Fibroblast of skin of back (primary cell): ENCODE data around the gene PLEKHM1.
"Not testable (repeated sequence)": the region's sequence is repeated elsewhere in the genome, so short reads cannot be mapped to it uniquely, and the experiment has no call there.

ENCODE experiments used
- DNase-seq: peaks from one replicate; pipeline ENCODE4 v3.0.0-alpha.2; 2013

The PLEKHM1 gene

DNA sequence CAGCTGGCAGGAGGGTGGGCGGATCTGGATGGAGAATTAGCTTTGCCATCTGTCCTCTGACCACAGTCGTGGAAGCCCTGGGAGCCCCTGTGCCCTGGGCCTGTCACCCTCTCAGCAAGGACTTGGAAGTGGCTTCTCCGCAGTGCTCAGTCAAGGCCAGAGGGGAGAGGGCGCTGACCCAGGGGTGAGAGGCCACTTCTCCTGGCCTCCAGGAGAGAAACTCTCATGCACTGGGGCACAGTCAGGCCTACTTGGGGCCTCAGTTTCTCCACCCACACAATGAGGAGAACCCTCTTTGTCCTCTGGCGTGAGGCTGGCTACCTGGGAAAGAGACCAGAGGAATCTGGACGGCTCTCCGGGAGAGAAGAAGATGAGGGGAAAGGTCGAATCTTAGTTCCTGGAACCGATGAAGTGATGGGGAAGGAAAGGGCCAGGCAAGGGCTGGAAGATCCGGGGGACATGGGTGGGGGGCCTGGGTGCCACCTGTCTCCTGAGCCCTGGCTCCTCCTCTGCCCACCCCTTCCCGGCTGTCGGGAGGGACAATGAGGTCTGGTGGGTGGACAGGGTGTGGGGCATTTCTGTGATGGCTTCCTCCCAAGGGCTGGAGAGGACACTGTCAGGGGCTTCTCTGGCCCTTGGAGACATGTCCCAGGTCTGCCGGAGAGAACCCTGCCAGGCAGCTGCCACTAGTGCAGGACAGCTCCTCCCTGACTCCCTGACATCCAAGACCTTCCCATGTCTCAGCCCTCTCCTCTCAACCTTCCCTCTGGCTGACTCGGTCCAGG is 48.8 kb downstream of the PLEKHM1 start:
- no peak for DNase-seq

DNA sequence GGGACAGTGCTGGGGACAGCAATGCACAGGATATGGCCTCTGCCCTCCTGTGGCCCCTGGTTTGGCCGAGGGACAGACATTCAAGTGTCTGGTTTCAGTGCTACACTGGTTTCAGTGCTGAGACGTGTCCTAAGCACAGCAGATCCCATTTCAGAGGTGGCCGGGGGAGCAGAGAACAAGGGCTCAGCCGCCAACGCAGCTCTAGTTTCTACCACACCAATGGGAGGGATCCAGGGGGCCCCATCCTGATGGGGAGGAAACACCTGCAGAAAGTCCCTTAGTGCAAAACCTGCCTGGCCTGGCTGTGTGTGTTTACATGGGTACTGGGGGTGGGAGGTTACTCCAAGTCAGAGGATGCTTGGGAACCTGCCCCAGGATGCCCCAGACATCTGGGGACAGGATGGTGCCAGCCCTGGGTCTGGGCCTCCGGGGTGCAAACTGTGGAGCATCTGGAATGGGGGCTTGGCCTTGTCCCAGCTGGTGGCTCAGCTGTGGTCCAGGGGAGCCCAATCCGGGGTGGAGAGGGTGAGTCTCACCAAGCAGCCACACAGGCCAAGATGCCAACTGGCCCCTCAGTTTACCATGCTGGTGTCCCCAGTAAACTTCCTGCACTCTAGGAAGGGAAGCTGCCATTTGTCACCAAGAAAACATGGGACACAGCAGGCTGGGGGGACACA is 49.5 kb downstream of the PLEKHM1 start:
- DNase-seq, result not testable (repeated sequence)

DNA sequence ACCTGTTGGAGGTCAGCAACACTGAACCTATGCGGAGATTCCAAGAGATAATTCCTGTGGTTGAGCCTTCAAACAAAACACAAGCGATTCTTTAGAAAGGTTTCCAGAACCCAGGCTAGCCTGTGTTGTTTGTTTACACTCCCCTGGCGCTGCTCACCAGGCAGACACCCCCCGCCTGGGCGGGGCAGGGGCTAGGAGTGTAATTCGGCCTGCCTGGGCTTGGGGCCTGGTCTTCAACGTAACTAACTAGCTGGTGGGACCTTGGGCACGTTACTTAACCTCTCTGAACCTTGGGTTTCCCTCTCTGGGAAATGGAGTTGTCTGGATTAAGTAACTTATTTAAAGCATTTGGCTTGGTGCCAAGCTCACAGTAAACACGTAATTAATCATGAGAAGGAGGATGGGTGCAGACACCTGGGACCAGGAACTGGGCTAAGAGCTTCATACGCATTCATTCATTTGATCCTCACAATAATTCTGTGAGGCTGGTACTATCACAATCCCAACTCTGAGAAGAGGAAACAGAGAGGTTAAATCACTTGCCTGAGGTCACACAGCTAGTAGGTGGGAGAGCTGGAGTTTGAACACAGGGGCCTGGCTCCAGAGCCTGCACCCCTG is 50.3 kb downstream of the PLEKHM1 start:
- no peak for DNase-seq

DNA sequence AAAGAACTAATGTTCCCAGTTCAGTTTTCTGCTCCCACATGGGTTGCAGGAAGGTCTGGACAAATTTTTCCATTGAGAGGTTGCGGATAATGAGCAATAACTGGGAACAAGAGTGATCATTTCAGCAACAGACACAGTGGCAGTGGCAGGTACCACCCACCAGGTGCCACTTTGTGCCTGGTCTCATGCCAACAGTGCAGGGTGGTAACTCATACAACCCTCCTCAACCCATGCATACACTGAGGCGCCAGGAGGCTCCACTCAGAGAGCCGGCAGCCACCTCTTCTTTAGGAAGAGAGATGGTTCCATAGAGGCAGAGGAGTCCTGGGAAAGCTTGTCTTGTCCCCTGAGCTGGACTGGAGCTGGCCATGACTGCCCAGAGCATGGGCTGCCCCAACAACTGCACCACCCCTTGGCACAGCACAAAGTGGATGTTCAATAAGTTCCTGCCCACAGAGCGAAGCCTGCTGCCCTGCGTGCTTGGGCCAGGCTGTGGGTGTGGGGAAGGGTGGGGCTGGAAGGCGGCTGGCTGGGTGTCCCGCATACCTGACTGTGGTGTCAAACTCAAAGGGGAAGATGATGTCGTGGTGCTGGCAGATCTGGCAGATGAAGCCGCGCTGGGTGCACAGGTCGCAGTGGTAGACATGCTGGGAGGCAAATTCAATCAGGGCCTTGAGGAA is 51.5 kb downstream of the PLEKHM1 start:
- DNase-seq, result no peak

DNA sequence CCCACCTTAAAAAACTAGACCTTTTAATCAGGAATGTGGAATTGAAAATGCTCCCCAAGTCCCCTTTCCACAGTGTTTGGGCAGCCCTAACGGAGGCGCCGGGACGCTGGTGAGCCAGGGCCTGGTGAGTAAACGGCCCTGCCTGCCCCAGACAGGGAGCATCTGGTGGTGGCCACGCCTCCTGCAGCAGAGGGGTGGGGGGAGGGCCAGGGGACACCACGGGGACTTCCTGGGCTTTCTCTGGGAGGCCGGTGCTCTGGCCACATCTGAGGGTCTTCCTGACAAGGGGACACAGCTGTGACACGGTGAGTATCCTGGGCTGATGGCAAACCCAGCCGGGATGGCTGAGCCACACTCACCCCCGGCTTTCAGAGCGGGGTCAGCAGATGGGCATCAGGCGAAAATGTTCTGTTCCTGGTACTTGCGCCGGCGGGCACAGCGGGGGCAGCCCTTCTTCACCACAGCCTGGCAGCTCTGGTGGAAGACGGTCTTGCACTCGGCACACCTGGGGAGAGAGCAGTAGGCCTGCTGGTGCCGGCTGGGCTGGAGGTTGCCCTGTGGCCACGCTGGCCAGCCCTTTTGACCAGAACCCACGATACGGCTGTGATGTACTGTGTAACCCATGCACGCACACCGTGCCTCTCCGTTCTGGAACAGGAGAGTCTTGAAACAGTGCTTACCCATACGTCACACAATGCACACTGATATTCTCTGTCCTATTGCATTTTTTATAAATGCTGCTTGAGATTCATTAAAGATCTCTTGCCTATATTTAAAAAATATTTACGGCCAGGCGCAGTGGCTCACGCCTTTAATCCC is 52.8 kb downstream of the PLEKHM1 start:
- DNase-seq, result no peak

DNA sequence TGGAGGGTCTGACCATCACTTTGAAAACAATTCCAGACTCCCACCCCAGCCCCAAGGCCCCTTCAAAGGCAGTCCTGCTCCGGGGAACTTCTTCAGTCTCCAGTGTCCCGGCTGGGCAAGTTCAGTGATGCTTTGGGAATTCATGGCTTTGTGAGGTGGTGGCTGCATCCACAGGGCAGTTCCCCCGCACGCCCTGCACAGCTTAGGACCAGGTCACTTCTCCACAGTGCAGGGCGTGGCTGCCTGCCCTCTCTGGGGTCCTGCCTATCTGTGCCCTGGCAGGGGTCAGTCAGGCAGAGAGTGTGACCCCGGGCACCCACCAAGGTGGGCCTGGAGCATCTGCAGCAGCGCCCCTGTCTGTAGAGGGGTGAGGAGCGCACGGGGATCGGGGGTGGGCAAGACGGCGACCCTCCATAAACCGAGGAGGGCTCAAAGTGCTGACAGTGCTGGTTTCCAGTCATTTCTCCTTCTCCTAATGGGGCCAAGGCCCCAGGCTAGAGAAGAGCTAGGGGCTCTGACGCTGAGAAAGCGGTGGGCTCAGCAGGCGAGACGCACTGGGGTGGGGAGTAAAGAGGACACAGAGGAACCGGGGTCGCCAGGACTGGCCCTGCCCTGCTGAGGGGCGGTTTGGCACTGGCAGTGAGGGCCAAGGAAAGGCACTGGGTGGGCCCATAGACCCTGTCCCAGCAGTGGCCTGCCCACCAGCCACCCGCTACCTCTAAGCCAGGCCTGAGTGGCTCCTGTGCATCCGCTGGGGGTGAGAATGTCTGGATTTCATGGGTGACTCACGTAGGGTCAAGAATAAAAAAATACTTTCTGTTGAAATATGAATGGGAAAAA is 53.7 kb downstream of the PLEKHM1 start:
- no peak for DNase-seq

DNA sequence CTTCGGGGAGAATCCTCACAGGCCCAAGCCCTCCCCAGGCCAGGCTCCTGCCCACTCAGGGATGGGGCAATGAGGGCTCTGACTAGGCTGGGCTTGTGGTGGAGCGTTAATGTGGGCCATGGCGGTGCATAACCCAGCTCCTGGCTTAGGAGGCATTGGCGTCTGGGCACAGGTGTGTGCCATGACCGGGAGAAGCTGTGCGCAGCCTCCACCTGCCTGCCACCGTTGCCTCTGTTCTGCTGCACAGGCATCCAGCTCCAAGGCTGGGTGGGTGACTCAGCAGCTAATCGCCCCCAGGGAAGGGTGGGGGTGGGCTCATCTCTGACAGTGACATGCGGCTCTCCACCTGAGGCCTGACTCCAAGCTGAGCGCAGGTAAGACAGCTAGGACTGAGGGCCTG is 54.4 kb downstream of the PLEKHM1 start:
- DNase-seq, result no peak

DNA sequence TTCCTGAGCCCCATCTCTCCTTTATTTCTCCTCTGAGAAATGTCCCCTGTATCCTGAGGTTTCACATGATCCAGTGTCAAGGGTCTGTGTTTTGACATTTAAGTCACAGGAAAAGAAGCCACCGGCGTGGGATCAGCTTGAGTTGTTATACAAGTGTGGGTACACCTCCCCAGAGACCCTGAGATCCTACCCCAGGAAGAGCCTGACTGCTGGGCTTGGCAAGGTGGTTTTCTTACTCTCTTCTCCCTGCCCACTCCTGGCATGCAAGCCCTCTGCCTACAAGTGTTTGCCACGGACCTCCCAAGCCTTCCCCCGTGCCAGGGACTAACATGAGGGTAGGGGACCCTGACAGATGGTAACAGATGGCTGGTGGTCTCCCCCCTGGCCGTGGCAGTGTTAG is 55.0 kb downstream of the PLEKHM1 start:
- no peak for DNase-seq

DNA sequence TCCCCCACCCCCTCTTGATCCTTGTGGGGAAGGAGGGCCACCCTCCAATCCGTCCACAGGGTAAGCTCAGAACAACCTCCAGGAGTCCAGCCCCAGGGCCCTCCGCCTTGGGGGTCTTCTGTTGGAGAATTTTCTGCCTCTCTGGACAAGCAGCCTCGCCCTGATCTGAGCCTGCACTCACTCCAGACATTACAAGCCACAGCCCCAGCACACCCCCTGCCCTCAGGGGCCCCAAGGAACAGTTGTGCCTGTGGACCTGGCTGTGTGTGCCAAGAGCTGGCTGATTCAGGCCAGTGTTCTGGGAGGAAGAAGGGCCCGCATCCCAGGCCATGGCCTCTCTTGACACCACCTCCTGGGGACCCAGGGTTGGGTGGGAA is 57.4 kb downstream of the PLEKHM1 start:
- DNase-seq, result no peak

DNA sequence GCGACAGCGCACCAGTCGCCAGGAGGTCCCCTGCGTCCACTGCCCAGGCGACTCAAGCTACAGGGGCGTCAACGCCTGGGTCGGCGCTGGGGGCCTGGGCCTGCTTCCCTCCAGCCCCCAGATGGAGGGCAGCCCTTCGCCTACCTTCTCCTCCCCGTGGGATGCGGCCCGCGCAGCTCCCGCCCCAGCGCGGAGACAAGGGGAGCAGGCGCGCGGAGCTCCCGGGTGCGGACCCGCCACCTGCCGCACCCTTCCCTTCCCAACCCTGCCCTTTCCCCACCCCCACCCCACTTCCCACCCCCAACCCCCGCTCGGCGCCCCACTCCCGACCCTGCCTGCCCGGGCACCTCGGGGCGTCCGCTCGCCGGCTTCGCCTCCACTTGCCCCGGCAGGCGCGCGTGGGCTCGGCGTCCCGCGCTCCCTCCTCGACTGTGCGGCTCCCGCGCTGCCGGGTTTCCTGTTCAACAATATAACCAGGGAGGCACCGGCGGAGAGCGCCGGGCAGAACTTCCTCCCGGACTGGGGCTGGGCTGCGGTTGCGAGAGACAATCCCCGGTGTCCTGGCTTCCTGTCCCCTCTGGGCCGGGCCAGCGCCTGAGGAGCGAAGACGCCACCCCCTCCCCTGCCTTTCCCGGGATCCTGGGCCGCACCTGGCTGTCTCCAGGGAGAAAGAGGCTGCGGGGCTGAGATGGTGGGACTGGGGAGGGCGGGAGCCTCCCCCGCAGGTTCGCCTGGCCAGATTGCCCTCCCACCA is 57.9 kb downstream of the PLEKHM1 start, which contains the start of gene ARHGAP27:
ARHGAP27 (minus strand) TSS at position 466 of the 754 bp plus-strand sequence. CDS start 2,591 bp downstream, outside the sequence.
- DNase-seq, result peak; percentile 22

DNA sequence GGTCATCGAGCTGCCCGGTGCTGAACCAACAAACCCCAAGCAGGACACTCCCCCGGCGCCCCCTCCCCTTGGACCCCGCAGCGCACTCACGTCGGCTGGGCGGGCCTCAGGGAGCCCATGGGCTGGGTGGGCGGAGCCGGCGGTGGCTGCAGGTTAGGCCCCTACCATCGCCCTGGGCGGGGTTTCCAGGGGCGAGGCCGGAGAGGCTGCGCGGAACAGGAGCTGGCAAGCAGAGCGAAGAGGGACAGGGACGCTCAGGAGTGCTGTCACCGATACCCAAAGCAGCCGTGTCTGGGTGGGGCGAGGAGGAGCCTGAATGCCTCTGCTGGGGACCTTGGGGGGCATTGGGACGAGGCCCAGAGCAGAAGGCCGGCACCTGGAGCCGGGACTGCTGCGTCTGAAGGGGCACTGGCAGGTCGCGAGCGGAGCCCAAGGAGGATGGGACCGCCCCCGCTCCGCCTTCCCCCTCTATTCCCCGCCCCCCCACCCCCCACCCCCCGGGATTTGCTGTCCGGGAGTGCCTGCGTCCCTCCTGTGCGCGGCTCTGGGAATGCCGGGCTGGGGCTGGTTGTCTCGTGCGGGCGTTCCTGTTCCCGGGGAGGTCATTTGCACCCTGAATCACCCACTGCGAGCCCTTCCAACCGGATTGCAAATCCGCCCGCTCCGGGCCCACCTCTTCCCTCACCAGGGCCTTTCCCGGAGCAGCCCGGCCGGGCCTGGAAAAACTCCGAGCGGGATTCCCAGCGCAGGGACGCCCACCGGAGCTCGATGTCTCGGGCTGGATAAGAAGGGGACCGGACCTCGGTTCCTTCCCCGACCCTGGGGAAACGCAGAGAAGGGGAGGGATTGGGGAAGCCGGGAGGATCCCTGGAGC is 58.8 kb downstream of the PLEKHM1 start:
- DNase-seq, result peak; percentile 38

DNA sequence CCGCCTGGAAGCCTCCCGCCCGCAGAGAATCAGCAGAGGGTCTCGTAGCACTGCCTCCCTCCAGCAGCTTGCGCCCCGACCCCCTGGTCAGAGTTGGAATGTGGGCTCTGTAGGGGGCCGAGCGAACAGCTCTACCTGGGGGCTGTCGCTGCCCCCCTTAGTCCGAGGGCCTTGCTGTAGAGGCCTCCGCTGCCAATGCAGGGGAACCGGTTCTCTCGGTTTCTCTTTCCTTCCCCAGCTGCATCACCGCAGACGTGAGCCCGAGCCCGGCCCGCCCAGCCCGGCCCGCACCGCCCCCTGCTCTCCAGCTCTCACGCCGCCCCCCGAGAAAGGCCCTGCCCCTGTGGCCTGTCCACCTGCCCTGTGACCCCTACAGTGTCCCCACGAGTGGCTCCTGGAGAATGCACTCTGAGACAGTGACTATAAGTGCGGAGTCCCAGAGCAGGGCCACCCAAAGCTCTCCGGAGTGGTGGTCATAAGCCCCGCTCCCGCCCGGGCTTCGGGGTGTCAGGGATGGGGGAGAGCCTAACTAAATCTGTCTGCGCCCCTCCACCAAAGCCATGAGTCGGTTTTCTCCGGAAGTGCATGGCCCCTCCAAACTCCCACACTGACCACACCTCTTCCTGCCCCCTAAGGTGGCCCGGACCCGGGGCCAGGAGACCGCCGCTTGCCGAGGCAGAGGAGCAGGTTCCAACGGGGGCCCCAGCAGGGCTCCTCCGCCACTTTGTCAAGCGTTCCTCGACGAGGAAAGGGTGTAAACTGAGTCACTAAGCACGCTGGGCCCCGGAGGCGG is 59.6 kb downstream of the PLEKHM1 start:
- no peak for DNase-seq

DNA sequence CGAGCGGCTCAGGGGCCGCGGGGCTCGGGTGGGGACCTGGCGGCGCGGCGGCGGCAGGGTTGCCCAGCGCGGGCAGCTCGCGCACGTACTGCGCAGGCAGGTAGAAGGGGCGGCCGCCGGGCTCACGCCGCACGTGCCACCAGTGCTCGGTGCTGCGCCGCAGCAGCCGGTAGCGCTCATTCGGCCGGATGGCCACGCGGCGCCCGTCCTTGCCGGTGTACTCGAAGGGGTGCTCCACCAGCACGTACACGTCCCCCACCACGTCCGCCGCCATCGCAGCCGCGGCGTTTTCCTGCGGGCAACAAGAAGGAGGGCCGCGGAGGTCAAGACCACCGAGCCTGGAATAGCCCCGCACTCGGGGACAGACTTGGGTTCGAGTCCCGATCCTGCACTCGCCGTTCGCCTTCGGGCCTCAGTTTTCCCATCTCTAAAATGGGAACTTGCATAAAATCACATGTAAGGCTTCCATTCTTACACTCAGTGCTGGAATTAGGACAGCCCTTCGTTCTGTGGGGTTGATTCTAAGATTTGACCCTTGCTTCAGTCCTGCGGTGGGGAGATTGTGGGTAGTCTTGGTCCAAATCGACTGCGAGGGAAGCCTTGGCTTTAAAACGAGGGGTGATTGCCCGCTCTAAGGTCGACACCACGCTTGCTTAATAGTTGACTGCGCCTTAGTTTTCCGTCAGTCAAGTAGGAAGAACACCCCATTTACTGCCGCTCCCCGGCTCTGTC is 60.3 kb downstream of the PLEKHM1 start:
- DNase-seq, result no peak

DNA sequence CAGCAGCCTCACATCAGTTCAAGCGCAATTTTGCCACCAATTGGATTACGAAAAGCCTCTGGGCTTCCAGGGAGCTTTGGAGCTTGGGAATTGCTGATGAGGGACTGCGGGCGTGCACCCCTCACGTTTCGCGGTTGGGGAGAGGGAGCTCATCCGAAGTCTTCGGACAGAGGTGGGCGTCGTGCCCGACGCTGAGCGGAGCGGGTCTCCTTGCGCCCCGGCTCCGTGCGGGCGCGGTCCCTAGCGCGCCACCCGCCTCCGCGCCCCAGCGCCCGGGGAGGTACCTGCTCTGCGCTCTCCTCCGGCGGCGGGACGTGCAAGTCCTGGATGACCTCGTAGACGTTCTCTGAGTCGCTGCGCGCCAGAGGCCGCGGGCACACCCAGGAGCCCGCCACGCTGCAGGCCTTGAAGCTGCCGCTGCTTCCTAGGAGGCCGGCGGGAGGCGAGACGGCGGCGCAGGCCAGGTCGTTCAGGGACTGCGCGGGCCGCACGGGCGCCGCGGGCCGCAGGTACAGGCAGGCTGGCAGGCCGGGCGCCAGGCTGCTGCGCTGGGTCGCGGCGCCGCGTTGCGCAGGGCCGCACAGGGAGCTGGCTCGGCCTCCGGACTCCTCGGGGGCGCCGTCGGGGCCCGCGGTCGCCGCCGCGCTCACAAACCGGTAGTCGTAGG is 61.0 kb downstream of the PLEKHM1 start:
- DNase-seq, result no peak

DNA sequence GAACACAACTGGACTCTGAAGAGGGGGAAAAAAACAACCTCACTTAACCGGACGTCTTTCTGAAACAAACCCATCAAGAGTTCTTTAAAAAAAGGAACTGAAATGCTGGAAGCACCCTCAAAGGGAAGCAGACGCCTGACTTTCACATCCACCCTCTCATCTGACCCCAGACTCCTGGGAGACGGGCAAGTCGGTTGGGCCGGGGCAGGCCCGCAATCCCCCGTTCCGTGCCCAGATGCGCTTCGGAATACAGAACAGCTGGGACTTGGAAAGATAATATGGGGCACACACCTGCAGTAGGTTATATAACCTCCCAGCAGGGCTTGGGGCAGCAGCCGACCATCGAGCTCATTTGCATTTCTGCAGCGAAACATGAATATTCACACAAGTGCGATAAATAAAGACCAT is 61.6 kb downstream of the PLEKHM1 start:
- DNase-seq, result no peak

DNA sequence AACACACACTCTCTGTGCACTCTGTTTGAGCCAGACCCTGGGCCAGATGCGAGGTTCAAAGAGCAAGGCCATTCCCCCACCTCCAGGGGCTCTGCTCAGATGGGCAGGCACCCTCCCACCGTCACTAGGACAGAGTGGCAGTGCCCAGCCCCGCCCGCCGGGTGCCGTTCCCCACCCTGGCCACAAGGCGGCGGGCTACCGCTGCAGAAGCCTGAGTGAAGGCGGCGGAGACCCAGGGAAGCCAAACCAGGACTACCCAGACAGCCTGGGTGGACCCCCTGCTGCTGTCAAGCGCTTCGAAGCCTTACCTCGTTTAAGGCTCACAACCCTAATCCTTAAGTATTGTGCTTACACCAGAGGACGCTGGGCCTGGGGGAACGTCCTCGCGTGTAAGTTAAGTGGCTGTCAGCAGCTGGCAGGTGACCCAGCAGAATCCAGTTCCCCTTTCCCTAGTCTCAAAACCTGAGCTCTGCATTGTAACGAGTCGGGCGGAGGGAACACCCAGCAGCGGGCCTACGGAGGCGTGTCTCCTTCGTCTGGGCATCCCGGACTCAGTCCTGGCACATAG is 62.4 kb downstream of the PLEKHM1 start:
- peak; percentile 59 for DNase-seq
